ENCODE measurements around the gene RASAL2. TPM values are rescaled to one million over a fixed set of nuclear protein-coding genes. Genes with fewer than 3 reads are reported as not detected.

The RASAL2 gene
- total and polyA plus RNA-seq, 12 donors: 2.4 to 31.5 (median 15.0) TPM

DNA sequence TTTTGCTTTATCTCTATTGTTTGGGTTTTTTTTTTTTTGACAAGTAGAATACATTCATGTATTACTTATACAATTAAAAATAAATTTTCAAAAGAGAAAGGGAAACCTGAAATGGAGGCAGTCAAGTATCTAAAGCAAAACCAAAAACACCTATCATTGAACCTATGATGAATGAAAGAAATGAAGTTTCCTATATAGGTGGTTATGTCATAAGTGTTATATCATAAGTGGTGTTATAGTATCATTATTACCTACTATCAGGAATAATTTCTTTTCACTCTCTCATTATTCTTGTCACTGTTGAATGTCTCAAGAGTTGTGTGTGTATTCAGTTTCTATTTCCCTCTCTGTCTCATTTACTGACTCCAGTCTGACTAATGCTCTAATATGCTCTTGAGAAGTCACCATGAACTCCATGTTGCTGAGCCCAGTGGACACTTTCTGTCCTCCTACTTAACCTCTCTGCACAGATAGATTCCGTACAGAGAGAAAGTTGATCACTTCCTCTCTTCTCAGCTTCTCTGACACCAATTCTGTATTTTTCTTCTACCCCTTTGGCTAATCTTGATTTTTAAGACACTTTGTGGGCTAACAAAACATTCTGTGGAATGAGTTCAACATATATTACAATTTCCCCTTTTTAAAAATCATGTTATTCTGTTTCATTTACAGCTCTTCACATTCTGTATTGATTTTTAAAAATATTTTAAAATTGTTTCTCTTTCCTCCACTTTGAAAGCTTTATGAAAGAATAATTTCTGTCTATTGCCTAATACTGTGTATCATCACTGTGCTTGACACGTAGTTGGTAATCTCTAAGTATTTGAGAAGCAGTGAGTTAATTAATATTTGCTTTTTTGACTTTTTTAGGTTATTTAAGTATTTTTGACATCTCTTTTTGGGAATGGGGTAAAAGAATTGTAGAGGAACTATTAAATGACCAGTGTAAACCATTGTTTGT lies 50.1 kb downstream of the RASAL2 start:
- WGBS, 4 donors: 51 to 71% (median 63%) methylated on average over 2 of the region's 2 CpGs
- H3K9me3 ChIP-seq (replicated peaks in 1 of 3): no peaks in the 10 kb centered on the region
- no peak overlapping the region for H3K27ac ChIP-seq
- no peaks in the 10 kb centered on the region for H3K36me3 ChIP-seq (replicated peaks in 1 of 2)
- no peak for TF ChIP-seq POLR2A (IDR thresholded peaks at IDR 0.05)
- TF ChIP-seq, protein P1, sequence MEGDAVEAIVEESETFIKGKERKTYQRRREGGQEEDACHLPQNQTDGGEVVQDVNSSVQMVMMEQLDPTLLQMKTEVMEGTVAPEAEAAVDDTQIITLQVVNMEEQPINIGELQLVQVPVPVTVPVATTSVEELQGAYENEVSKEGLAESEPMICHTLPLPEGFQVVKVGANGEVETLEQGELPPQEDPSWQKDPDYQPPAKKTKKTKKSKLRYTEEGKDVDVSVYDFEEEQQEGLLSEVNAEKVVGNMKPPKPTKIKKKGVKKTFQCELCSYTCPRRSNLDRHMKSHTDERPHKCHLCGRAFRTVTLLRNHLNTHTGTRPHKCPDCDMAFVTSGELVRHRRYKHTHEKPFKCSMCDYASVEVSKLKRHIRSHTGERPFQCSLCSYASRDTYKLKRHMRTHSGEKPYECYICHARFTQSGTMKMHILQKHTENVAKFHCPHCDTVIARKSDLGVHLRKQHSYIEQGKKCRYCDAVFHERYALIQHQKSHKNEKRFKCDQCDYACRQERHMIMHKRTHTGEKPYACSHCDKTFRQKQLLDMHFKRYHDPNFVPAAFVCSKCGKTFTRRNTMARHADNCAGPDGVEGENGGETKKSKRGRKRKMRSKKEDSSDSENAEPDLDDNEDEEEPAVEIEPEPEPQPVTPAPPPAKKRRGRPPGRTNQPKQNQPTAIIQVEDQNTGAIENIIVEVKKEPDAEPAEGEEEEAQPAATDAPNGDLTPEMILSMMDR (IDR thresholded peaks at IDR 0.05): no peak
- intact Hi-C loops (cut with DNase I): no loop called here
- no peak overlapping the region for H3K4me3 ChIP-seq
- H3K4me1 ChIP-seq (replicated peaks in 1 of 2): peaks cover 0 to 9% of the 10 kb centered on the region in 2 donors
- DNase-seq: no peak
- H3K27me3 ChIP-seq: no peaks in the 10 kb centered on the region

DNA sequence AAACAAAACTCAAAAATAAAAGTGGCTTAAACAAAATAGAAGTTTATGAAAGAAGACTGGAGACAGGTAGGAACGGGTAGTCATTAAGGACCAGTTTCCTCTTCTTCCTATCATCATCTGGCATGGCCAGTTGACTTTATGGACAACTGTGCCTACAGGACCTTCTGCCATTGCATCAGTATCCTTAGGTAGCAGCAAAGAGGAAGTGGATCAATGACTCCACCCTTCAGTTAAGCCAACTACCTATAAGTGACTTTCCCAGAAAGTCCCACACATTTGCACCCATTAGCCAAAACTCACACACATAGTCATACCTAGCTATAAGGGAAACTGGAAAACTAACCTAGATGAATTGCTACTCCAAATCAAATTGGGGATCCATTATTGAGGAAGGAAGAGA lies 51.7 kb downstream of the RASAL2 start:
- no peak overlapping the region for H3K27ac ChIP-seq
- intact Hi-C loops (cut with DNase I): no loop called here
- no peak for TF ChIP-seq POLR2A (IDR thresholded peaks at IDR 0.05)
- no peaks in the 10 kb centered on the region for H3K27me3 ChIP-seq
- H3K36me3 ChIP-seq (replicated peaks in 1 of 2): no peaks in the 10 kb centered on the region
- WGBS, 4 donors: 81 to 96% (median 85%) methylated on average over 1 of the region's 1 CpG
- peaks cover 0 to 9% of the 10 kb centered on the region in 2 donors for H3K4me1 ChIP-seq (replicated peaks in 1 of 2)
- no peak for DNase-seq
- no peak overlapping the region for H3K4me3 ChIP-seq
- no peaks in the 10 kb centered on the region for H3K9me3 ChIP-seq (replicated peaks in 1 of 3)

DNA sequence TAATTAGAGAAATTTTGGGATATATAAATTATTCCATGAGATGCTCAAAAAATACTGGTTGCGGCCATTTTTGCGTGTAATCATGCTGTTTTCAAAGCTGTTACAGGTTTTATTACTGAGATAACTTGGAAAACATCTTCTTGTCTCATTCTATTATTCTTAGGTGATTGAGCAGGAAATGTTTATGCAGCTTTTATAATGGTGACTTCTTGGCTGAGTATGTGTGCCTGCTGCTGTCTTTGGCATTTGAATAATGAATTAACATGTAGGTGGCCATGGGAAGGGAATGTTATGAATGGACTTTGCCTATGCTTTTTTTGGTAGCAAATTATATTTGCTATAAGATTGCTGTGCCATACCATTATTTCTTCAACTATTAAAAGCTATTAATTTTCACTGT lies 52.5 kb downstream of the RASAL2 start:
- Histone ChIP-seq H3K27ac (no peak overlapping the region), H3K4me1 (replicated peaks in 1 of 2) (peaks cover 0 to 9% of the 10 kb centered on the region in 2 donors), H3K27me3 (no peaks in the 10 kb centered on the region), H3K36me3 (replicated peaks in 1 of 2) (no peaks in the 10 kb centered on the region), H3K4me3 (no peak overlapping the region), H3K9me3 (replicated peaks in 1 of 3) (no peaks in the 10 kb centered on the region)
- 94 to 97% (median 95%) methylated on average over 2 of the region's 2 CpGs for WGBS, 4 donors
- no peak for DNase-seq
- intact Hi-C loops (cut with DNase I): no loop called here
- TF ChIP-seq, protein P1 (IDR thresholded peaks at IDR 0.05): no peak
- no peak for TF ChIP-seq POLR2A (IDR thresholded peaks at IDR 0.05)

DNA sequence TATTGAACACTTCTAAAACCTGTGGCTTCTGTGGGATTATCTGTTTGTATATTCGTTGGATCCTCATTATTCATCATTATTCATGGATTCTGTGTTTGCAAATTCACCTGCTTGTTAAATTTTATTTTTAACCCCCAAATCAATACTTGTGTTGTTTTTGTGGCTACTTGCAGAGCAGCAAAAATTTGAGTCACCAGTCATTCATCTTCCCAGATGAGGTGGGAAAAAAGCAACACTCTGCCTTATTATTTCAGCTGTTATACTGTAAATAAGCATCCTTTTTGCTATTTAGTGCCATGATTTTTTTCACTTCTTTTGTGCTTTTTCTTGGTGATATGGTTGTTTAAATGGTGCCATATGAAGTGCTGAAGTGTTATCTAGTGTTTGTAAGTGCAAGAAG lies 56.7 kb downstream of the RASAL2 start:
- H3K4me3 ChIP-seq: no peak overlapping the region
- TF ChIP-seq, protein P1 (IDR thresholded peaks at IDR 0.05): no peak
- TF ChIP-seq POLR2A (IDR thresholded peaks at IDR 0.05): no peak
- intact Hi-C loops (cut with DNase I): no loop called here
- H3K9me3 ChIP-seq (replicated peaks in 1 of 3): no peaks in the 10 kb centered on the region
- WGBS, 4 donors: 0% methylated on average over 1 of the region's 1 CpG
- H3K4me1 ChIP-seq (replicated peaks in 1 of 2): no peaks in the 10 kb centered on the region
- no peak overlapping the region for H3K27ac ChIP-seq
- H3K27me3 ChIP-seq: no peaks in the 10 kb centered on the region
- no peak for DNase-seq
- no peaks in the 10 kb centered on the region for H3K36me3 ChIP-seq (replicated peaks in 1 of 2)

Measured in adrenal gland (tissue), 12 donors.